Lung (tissue), 12 donors: ENCODE measurements around the gene SUPT6H. TPM values are rescaled to one million over a fixed set of nuclear protein-coding genes. Genes with fewer than 3 reads are reported as not detected.

Source experiments
- ATAC-seq: fragments of 200-7000 bp; cut with Tn5 transposase; one replicate; pipeline ENCODE4 v1.9.1; 2020; ENCODE audit warnings: moderate number of reproducible peaks; ENCODE audit not compliant: insufficient read depth, low FRiP score
- DNase-seq, 3 donors: peaks; one replicate each; pipeline ENCODE4 v3.0.0-alpha.2; 2013 to 2017
- H3K27ac ChIP-seq, 2 donors: one replicate each; pipeline ENCODE4 v1.5.1; 2013; ENCODE audit warnings: mild to moderate bottlenecking in 2 of 2, moderate library complexity in 2 of 2, control low read depth in 1 of 2, inconsistent platforms in 1 of 2, low read depth in 1 of 2, low read length in 1 of 2
- H3K27me3 ChIP-seq, 3 donors: one replicate each; pipeline ENCODE4 v1.5.1; 2013; ENCODE audit warnings: low read length in 2 of 3; ENCODE audit not compliant: control insufficient read depth in 3 of 3, insufficient read depth in 3 of 3
- H3K36me3 ChIP-seq, 4 donors: one replicate each; pipeline ENCODE4 v1.5.1; 2013; ENCODE audit warnings: low read length in 4 of 4, mild to moderate bottlenecking in 1 of 4, moderate library complexity in 1 of 4; ENCODE audit not compliant: control insufficient read depth in 4 of 4, insufficient read depth in 4 of 4
- H3K4me1 ChIP-seq, 5 donors: one replicate each; pipeline ENCODE4 v1.5.1; 2013; ENCODE audit warnings: low read length in 5 of 5, mild to moderate bottlenecking in 2 of 5, moderate library complexity in 1 of 5; ENCODE audit not compliant: control insufficient read depth in 5 of 5, insufficient read depth in 5 of 5
- H3K4me3 ChIP-seq: one replicate; pipeline ENCODE4 v1.5.1; 2013; ENCODE audit warnings: mild to moderate bottlenecking, control low read depth, moderate library complexity
- H3K9ac ChIP-seq, 2 donors: one replicate each; pipeline ENCODE4 v1.5.1; 2013; ENCODE audit warnings: low read length in 2 of 2, control low read depth in 1 of 2; ENCODE audit not compliant: insufficient read depth in 1 of 2
- H3K9me3 ChIP-seq, 4 donors: one replicate each; pipeline ENCODE4 v1.5.1; 2013; ENCODE audit warnings: low read length in 3 of 4, mild to moderate bottlenecking in 1 of 4, moderate library complexity in 1 of 4; ENCODE audit not compliant: control insufficient read depth in 4 of 4, insufficient read depth in 3 of 4
- WGBS, 2 donors: extraction: QIAGEN DNeasy Blood & Tissue Kit; methylation state at CpG; one replicate each; pipeline ENCODE4 v1.1.7; 2013; 5-methylcytosine and 5-hydroxymethylcytosine counted together
- polyA plus RNA-seq, 2 donors: library from polyadenylated mRNA; stranded (reverse); fragments of 200-250 nt; gene quantifications; one replicate each; pipeline ENCODE4 v1.2.1, GENCODE V29; 2013
- total RNA-seq, 2 donors: library from RNA; depleted of rRNA in 1 of 2; stranded (reverse); fragments of >200 nt in 1 of 2; gene quantifications; one replicate each; pipeline ENCODE4 v1.2.1, GENCODE V29; 2014 to 2021
- TF ChIP-seq, protein P1 (sequence below): IDR thresholded peaks from 2 replicates; pipeline ENCODE4 v1.5.1; 2012; ENCODE audit warnings: mild to moderate bottlenecking; ENCODE audit errors: control extremely low read depth, extremely low read depth
- donor health status: control.
- donor health status: control.
- donor health status: Bipolar disorder and iron deficiency.
- donor health status: healthy.
- donor health status: DM: yes; HTN: yes; CAD: no.

SUPT6H gene
- total and polyA plus RNA-seq, 4 donors, result 27.5 to 96.4 (median 48.6) TPM

DNA sequence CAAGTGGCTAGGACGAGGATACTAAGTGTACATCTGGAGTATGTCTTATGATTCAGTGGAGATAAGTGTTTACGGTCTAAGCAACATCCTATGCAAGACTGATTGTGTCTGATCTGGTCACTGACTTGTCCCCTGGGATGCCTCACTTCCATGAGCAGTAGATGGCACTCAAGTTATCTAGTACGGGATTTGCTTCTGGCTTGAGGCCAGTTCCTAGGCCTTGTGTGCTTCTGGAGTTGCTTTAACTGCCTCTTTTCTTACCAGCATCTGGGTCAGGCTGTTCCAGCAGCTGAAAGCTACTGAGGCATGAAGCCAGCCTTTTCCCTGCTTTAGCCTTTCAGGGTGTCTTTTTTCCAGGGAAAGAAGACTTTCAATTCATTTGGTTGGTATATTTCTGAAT lies 23.0 kb downstream of the SUPT6H start:
- peaks cover 65 to 81% (median 76%) of the 10 kb centered on the region in 4 donors for H3K36me3 ChIP-seq
- ATAC-seq (no peak), DNase-seq (peak; percentile 70 to 91 (median 87))
- H3K4me3 ChIP-seq, result no peak overlapping the region
- no peaks in the 10 kb centered on the region for H3K9me3 ChIP-seq
- TF ChIP-seq, protein P1, sequence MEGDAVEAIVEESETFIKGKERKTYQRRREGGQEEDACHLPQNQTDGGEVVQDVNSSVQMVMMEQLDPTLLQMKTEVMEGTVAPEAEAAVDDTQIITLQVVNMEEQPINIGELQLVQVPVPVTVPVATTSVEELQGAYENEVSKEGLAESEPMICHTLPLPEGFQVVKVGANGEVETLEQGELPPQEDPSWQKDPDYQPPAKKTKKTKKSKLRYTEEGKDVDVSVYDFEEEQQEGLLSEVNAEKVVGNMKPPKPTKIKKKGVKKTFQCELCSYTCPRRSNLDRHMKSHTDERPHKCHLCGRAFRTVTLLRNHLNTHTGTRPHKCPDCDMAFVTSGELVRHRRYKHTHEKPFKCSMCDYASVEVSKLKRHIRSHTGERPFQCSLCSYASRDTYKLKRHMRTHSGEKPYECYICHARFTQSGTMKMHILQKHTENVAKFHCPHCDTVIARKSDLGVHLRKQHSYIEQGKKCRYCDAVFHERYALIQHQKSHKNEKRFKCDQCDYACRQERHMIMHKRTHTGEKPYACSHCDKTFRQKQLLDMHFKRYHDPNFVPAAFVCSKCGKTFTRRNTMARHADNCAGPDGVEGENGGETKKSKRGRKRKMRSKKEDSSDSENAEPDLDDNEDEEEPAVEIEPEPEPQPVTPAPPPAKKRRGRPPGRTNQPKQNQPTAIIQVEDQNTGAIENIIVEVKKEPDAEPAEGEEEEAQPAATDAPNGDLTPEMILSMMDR, result no peak
- WGBS, 2 donors, result 60 to 80% methylated on average over 3 of the region's 3 CpGs
- no peak overlapping the region for H3K27ac ChIP-seq
- H3K27me3 ChIP-seq, result no peaks in the 10 kb centered on the region
- H3K4me1 ChIP-seq, result peaks cover 0 to 3% (median 0%) of the 10 kb centered on the region in 5 donors
- H3K9ac ChIP-seq, result no peak overlapping the region

DNA sequence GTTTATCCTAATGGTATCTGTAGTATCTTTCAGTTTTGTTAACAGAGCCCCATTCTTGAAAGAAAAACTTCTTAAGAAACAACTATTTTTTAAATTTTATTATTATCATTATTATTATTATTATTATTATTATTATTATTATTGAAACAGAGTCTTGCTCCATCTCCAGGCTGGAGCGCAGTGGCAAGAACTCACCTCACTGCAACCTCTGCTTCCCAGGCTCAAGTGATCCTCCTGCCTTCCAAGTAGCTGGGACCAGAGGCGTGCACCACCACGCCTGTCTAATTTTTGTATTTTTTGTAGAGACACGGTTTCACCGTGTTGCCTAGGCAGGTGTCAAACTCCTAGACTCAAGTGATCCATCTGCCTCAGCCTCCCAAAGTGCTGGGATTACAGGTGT lies 23.4 kb downstream of the SUPT6H start:
- H3K27ac ChIP-seq, result no peak overlapping the region
- H3K36me3 ChIP-seq, result peaks cover 69 to 82% (median 80%) of the 10 kb centered on the region in 4 donors
- no peak for DNase-seq
- TF ChIP-seq, protein P1, result no peak
- H3K9ac ChIP-seq, result no peak overlapping the region
- no peaks in the 10 kb centered on the region for H3K27me3 ChIP-seq
- H3K9me3 ChIP-seq, result no peaks in the 10 kb centered on the region
- no peak overlapping the region for H3K4me3 ChIP-seq
- 94 to 96% methylated on average over 5 of the region's 5 CpGs for WGBS, 2 donors
- no peak for ATAC-seq
- peaks cover 0 to 3% (median 0%) of the 10 kb centered on the region in 5 donors for H3K4me1 ChIP-seq

DNA sequence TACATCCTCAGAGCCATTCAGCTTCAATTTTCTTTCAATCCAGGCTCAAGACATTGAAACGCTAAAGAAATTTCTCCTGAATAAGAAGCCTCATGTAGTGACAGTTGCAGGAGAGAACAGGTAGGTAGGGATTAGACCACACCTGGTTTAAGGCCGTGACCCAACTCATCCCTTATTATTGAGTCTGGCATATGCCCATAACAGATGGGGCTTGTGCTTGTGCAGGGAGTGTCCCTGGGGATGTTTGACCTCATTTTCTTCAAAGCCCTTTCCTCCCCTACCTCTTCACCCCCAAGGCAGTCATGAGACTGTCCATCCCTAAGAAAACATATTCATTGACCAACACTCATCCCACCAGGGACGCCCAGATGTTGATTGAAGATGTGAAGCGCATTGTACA lies 24.3 kb downstream of the SUPT6H start:
- H3K36me3 ChIP-seq, result peaks cover 77 to 84% (median 79%) of the 10 kb centered on the region in 4 donors
- TF ChIP-seq, protein P1, result no peak
- no peak overlapping the region for H3K9ac ChIP-seq

DNA sequence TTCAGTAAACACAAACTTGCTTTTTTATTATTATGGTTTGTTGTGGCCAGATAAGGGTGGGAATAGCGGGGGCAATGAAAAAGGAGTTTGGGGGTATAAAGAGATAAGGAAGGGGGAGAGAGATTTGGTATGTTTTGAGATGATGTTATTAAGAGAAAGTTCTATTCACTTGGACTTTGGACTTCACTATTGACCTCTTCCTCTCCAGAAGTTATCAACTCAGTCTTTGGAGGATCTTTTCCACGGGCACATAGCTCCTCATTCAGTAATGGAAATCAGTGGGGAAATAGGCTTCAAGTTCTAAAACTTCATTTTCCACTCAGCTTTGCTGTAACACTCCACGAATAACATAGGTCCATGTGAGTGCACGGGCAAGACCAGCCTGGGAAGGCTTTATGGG lies 26.5 kb downstream of the SUPT6H start:
- Histone ChIP-seq H3K27ac (no peak overlapping the region), H3K4me3 (no peak overlapping the region), H3K4me1 (peaks cover 0 to 3% (median 0%) of the 10 kb centered on the region in 5 donors), H3K27me3 (no peaks in the 10 kb centered on the region), H3K9me3 (no peaks in the 10 kb centered on the region), H3K9ac (no peak overlapping the region), H3K36me3 (peaks cover 56 to 73% (median 65%) of the 10 kb centered on the region in 4 donors)
- no peak for ATAC-seq
- 96 to 97% methylated on average over 4 of the region's 4 CpGs for WGBS, 2 donors
- no peak for DNase-seq
- TF ChIP-seq, protein P1, result no peak

More for the DNA sequence above, 24.3 kb downstream of the SUPT6H start:
- Histone ChIP-seq H3K27ac (no peak overlapping the region), H3K9me3 (no peaks in the 10 kb centered on the region), H3K27me3 (no peaks in the 10 kb centered on the region), H3K4me1 (peaks cover 0 to 3% (median 0%) of the 10 kb centered on the region in 5 donors), H3K4me3 (no peak overlapping the region)
- WGBS, 2 donors, result 90 to 96% methylated on average over 4 of the region's 4 CpGs
- ATAC-seq (no peak), DNase-seq (no peak)
